Endothelial cell of umbilical vein (primary cell): ENCODE data around the gene NXNL2.

ENCODE experiments used
- CTCF ChIP-seq, 2 donors: IDR thresholded peaks; 1 replicate in 1 of 2; 2 replicates in 1 of 2; pipeline ENCODE4 v1.5.1; 2011; ENCODE audit warnings: low read length in 2 of 2, mild to moderate bottlenecking in 2 of 2, moderate library complexity in 2 of 2, control low read depth in 1 of 2, inconsistent platforms in 1 of 2, low read depth in 1 of 2; ENCODE audit not compliant: insufficient read depth in 1 of 2; ENCODE audit errors: extremely low read depth in 1 of 2
- EZH2 ChIP-seq: IDR thresholded peaks from 2 replicates; pipeline ENCODE4 v1.6.1; 2012; ENCODE audit warnings: borderline replicate concordance, low read depth, mild to moderate bottlenecking, moderate library complexity, low read length, inconsistent platforms; ENCODE audit not compliant: severe bottlenecking
- FOS ChIP-seq: IDR thresholded peaks from 2 replicates; pipeline ENCODE4 v1.6.1; 2011; ENCODE audit warnings: mild to moderate bottlenecking, low read length, moderate library complexity, borderline replicate concordance; ENCODE audit not compliant: insufficient read depth
- MAX ChIP-seq: IDR thresholded peaks from 2 replicates; pipeline ENCODE4 v1.6.1; 2011; ENCODE audit not compliant: insufficient read depth, insufficient read length
- POLR2A ChIP-seq: IDR thresholded peaks from 2 replicates; pipeline ENCODE4 v1.6.1; 2012; ENCODE audit warnings: low read depth, mild to moderate bottlenecking, control low read depth, low read length
- POLR2AphosphoS5 ChIP-seq: IDR thresholded peaks from 2 replicates; pipeline ENCODE4 v1.6.1; 2012; ENCODE audit warnings: low read depth, mild to moderate bottlenecking, control low read depth, low read length, moderate library complexity; ENCODE audit not compliant: insufficient read depth

GRCh38 chr9:88555268-88555980, 20.4 kb downstream of the NXNL2 start:
- TF ChIP-seq POLR2A (no peak), CTCF (IDR thresholded peaks at IDR 0.05; ENCODE audit: extremely low read depth in 1 of 2, insufficient read depth in 1 of 2, low read depth in 1 of 2, low read length in 2 of 2) (no peak), MAX (no peak), EZH2 (no peak), POLR2AphosphoS5 (no peak), FOS (no peak)
